Neutrophil (primary cell): ENCODE measurements around the gene TSFM.
A peak's percentile ranks its signal among the peaks of the same experiment; 100 is the strongest.

Experiments used
- H3K27ac ChIP-seq: fragments of 200-600 bp; sonication (generic); 2 replicates; pipeline ENCODE4 v1.5.1; 2016; ENCODE audit warnings: mild to moderate bottlenecking, moderate library complexity
- H3K27me3 ChIP-seq: fragments of 200-600 bp; sonication (generic); 2 replicates; pipeline ENCODE4 v1.6.0; 2016; ENCODE audit warnings: mild to moderate bottlenecking
- H3K36me3 ChIP-seq: fragments of 200-600 bp; sonication (generic); 2 replicates; pipeline ENCODE4 v1.5.1; 2017
- H3K4me1 ChIP-seq, 2 experiments: fragments of 200-600 bp in 1 of 2; sonication (generic) in 1 of 2; 1 replicate in 1 of 2; 2 replicates in 1 of 2; pipeline versions ENCODE4 v1.5.1 to v1.6.1; 2013 to 2016; ENCODE audit warnings: low read depth in 1 of 2, low read length in 1 of 2, mild to moderate bottlenecking in 1 of 2, moderate library complexity in 1 of 2; ENCODE audit not compliant: control insufficient read depth in 1 of 2, insufficient read depth in 1 of 2
- H3K4me3 ChIP-seq, 2 experiments: fragments of 200-600 bp in 1 of 2; sonication (generic) in 1 of 2; 1 replicate in 1 of 2; 2 replicates in 1 of 2; pipeline ENCODE4 v1.5.1; 2013 to 2016; ENCODE audit warnings: low read depth in 1 of 2, low read length in 1 of 2, mild to moderate bottlenecking in 1 of 2, moderate library complexity in 1 of 2
- H3K9me3 ChIP-seq: fragments of 200-600 bp; sonication (generic); 2 replicates; pipeline ENCODE4 v1.5.1; 2016
- TF ChIP-seq, protein P1 (sequence below): fragments of 200-600 bp; sonication (generic); IDR thresholded peaks from 2 replicates; pipeline ENCODE4 v1.5.1; 2016; ENCODE audit warnings: antibody characterized with exemption

The TSFM gene

DNA sequence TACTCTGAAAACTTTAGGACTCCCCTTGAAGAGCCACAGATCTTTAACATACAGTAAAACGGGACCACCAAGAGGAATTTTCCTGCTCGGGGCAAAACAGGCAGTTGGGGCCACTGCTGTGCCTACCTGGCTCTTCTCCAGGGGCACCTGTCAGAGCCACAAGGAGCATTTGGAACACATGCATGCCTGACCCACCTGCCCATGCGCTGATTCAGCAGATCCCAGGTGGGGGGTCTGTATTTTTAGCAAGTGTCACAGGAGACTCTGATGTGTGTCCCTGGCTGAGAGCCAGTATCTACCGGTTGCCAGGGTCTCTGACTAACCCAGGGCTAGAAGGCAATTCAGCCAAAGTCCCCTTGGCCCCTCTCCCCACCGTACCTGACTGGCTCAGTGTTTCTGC lies 57.4 kb downstream of the TSFM start:
- Histone ChIP-seq H3K9me3 (no peaks in the 10 kb centered on the region), H3K36me3 (peaks cover 13% of the 10 kb centered on the region), H3K4me1 (peaks cover 97 to 98% of the 10 kb centered on the region in 2 experiments), H3K27ac (peak overlapping the region; percentile 72), H3K27me3 (no peaks in the 10 kb centered on the region), H3K4me3 (peak overlapping the region in 1 of 2 experiments; percentile 21)
- TF ChIP-seq, protein P1, sequence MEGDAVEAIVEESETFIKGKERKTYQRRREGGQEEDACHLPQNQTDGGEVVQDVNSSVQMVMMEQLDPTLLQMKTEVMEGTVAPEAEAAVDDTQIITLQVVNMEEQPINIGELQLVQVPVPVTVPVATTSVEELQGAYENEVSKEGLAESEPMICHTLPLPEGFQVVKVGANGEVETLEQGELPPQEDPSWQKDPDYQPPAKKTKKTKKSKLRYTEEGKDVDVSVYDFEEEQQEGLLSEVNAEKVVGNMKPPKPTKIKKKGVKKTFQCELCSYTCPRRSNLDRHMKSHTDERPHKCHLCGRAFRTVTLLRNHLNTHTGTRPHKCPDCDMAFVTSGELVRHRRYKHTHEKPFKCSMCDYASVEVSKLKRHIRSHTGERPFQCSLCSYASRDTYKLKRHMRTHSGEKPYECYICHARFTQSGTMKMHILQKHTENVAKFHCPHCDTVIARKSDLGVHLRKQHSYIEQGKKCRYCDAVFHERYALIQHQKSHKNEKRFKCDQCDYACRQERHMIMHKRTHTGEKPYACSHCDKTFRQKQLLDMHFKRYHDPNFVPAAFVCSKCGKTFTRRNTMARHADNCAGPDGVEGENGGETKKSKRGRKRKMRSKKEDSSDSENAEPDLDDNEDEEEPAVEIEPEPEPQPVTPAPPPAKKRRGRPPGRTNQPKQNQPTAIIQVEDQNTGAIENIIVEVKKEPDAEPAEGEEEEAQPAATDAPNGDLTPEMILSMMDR, result no peak

DNA sequence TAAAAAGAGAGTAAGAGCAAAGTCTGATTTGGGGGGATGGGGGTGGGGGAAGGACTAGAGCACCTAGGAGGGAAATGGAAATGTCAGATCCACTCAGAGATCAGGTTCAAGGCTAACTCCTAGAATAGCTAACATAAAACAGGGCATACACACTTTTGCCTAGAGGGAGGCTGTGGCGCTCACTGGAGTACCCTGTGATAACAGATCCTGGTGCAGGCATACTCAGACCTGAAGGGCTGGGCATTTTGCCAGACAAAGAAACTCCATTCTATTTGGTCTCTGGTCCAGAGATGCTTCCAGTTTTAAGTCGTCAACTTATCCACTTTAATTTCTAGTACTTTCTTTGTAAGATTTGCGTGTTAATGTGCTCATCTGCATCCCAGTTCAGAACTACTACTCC lies 58.1 kb downstream of the TSFM start:
- Histone ChIP-seq H3K27me3 (no peaks in the 10 kb centered on the region), H3K27ac (no peak overlapping the region), H3K4me1 (peaks cover 89 to 91% of the 10 kb centered on the region in 2 experiments), H3K4me3 (no peak overlapping the region), H3K36me3 (peaks cover 13% of the 10 kb centered on the region), H3K9me3 (no peaks in the 10 kb centered on the region)
- TF ChIP-seq, protein P1, result no peak

DNA sequence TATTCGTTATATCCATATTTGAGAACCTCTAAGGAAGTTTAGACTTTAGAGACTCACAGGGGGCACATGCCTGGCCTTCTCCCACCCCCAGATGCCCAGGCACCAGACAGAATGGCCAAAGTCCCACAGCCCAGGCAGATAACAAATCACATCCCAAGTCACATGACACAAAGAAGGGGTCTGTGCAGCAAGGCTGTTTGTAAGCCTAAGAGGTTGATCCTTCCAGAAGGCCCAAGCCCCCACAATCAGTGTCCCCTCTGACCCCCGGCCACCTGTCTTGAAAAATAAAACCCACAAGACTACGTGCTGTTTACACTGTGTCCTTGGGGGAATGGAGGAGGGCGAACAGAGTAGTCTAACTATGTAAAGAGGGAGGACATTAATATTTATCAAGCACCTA lies 58.9 kb downstream of the TSFM start:
- no peak overlapping the region for H3K27ac ChIP-seq
- H3K4me3 ChIP-seq, result no peak overlapping the region
- H3K9me3 ChIP-seq, result no peaks in the 10 kb centered on the region
- peaks cover 13% of the 10 kb centered on the region for H3K36me3 ChIP-seq
- TF ChIP-seq, protein P1, result no peak
- peaks cover 82 to 84% of the 10 kb centered on the region in 2 experiments for H3K4me1 ChIP-seq
- no peaks in the 10 kb centered on the region for H3K27me3 ChIP-seq

DNA sequence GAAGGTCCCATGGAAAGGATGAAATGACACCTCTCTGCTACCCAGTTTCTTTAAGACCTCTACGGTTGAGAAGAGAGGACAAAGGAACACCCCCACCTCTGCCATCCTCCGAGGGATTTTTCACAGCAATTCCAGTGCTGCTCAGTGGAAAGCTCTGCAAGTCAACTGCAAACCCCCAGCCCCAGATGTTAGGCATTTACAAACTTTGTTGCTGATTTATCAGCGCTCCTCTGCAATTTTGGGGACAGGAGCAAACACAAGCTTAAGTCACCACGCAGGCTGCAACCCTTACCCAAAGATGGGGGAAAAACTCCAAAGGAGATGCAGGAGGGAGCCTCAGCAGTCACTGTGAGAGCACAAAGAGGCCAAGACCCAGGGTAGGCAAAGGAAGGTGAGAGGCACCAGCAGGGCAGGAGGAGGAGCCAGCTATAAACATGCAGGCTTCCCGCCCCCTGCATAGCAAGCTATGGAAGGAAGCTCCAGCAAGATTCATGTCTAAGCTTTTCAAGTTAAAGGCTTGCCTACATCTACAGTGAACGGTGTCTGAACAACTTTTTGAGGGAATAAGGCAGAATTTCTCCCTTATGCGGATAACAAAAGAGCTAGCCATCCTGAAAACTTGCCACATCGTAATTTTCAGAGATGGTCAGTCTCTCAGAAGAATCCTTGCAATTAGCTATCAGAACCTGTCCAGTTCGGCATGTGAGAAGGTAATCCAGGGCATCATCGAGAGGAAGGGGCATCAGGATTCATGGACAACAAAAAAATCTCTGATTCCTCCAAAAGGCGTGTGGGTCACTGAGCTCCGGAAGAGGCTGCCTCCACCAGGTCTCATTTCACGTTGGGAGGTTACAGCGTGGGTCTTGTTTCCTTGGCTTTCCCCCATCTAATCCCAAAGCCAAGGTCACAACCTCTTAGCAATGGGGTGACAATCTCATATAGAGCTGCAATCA lies 60.0 kb downstream of the TSFM start:
- TF ChIP-seq, protein P1, result no peak
- Histone ChIP-seq H3K9me3 (no peaks in the 10 kb centered on the region), H3K27me3 (no peaks in the 10 kb centered on the region), H3K4me1 (peaks cover 74 to 77% of the 10 kb centered on the region in 2 experiments), H3K36me3 (peaks cover 13% of the 10 kb centered on the region), H3K27ac (peak overlapping the region; percentile 94), H3K4me3 (peak overlapping the region; percentile 4 to 94)

DNA sequence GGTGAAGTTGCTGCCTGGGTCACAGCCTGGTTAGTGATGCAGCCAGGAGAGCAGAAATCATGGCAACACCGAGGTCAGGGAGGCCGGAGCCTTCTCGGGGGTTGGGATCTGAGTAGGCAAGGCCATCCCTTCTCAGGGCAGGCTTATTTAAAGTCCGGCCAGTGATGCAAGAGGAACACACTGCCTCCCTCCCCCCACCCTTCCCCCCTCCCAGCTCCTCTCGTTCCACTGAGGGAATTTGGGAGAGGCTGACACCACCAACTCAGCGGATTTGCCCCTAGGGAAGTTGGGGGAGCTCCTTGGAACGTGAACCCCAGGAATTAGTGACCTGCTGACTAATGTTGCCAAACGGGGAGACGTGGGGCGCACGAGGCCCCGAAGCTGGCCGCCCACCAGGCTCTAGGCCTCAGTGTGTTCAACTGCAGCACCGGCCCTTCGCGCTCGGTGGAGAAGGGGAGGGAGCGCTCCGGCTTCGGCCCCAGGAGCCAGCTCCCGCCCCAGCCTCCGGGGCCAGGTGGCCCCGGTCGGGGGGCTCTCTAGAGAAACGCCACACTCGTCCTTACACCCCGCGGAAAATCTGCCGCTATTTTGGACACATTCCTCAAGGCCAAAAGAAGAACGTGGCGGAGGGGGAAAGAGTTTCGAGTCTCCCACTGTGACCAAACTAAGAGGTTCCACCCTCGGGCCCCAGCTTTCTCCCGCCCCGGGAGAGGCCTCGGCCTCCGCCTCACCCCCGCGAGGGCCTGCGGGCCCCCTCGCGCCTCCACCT lies 62.3 kb downstream of the TSFM start:
- TF ChIP-seq, protein P1, result no peak
- H3K4me3 ChIP-seq, result peak overlapping the region; percentile 89 to 94
- H3K27ac ChIP-seq, result peak overlapping the region; percentile 94
- no peaks in the 10 kb centered on the region for H3K9me3 ChIP-seq
- H3K27me3 ChIP-seq, result peaks cover 17% of the 10 kb centered on the region
- H3K4me1 ChIP-seq, result peaks cover 54% of the 10 kb centered on the region in 2 experiments
- H3K36me3 ChIP-seq, result peaks cover 9% of the 10 kb centered on the region
